Stimulated activated memory B cell treated with anti-CD40 and anti-IgM and Interleukin-4, amounts not matched to agents 10 μg/mL and 1 μg/mL and 100 μg/mL, for 72 hours (primary cell): ENCODE measurements around the gene SMC1B.

Experiments
- ATAC-seq: fragments of 150-1000 bp; cut with Tn5 transposase; 2 replicates; pipeline ENCODE4 v1.10.0; 2021
- H3K27ac Mint-ChIP-seq: one replicate; pipeline ENCODE4 v1.8.0; 2022; ENCODE audit warnings: mild to moderate bottlenecking, mixed read lengths
- H3K27me3 Mint-ChIP-seq: one replicate; pipeline ENCODE4 v1.8.0; 2022; ENCODE audit warnings: mixed read lengths
- H3K36me3 Mint-ChIP-seq: one replicate; pipeline ENCODE4 v1.8.0; 2022; ENCODE audit warnings: mixed read lengths
- H3K4me1 Mint-ChIP-seq: one replicate; pipeline ENCODE4 v1.8.0; 2022; ENCODE audit warnings: mixed read lengths
- H3K4me3 Mint-ChIP-seq: one replicate; pipeline ENCODE4 v1.8.0; 2022; ENCODE audit warnings: mild to moderate bottlenecking, moderate library complexity, mixed read lengths
- H3K9me3 Mint-ChIP-seq: one replicate; pipeline ENCODE4 v1.8.0; 2022; ENCODE audit warnings: mixed read lengths

The SMC1B gene

GRCh38 chr22:45429981-45430775 lies 16.8 kb upstream of the SMC1B start:
- ATAC-seq = no peak
- Mint-ChIP-seq H3K4me3 (no peak overlapping the region), H3K4me1 (peaks cover 22% of the 10 kb centered on the region), H3K9me3 (peaks cover 6% of the 10 kb centered on the region), H3K36me3 (peaks cover 7% of the 10 kb centered on the region), H3K27ac (no peak overlapping the region), H3K27me3 (peaks cover 34% of the 10 kb centered on the region)

GRCh38 chr22:45429424-45429823 lies 16.0 kb upstream of the SMC1B start:
- H3K27me3 Mint-ChIP-seq = peaks cover 34% of the 10 kb centered on the region
- H3K9me3 Mint-ChIP-seq = peaks cover 6% of the 10 kb centered on the region
- peaks cover 20% of the 10 kb centered on the region for H3K4me1 Mint-ChIP-seq
- no peak overlapping the region for H3K27ac Mint-ChIP-seq
- no peak for ATAC-seq
- peaks cover 7% of the 10 kb centered on the region for H3K36me3 Mint-ChIP-seq
- H3K4me3 Mint-ChIP-seq = no peak overlapping the region

DNA sequence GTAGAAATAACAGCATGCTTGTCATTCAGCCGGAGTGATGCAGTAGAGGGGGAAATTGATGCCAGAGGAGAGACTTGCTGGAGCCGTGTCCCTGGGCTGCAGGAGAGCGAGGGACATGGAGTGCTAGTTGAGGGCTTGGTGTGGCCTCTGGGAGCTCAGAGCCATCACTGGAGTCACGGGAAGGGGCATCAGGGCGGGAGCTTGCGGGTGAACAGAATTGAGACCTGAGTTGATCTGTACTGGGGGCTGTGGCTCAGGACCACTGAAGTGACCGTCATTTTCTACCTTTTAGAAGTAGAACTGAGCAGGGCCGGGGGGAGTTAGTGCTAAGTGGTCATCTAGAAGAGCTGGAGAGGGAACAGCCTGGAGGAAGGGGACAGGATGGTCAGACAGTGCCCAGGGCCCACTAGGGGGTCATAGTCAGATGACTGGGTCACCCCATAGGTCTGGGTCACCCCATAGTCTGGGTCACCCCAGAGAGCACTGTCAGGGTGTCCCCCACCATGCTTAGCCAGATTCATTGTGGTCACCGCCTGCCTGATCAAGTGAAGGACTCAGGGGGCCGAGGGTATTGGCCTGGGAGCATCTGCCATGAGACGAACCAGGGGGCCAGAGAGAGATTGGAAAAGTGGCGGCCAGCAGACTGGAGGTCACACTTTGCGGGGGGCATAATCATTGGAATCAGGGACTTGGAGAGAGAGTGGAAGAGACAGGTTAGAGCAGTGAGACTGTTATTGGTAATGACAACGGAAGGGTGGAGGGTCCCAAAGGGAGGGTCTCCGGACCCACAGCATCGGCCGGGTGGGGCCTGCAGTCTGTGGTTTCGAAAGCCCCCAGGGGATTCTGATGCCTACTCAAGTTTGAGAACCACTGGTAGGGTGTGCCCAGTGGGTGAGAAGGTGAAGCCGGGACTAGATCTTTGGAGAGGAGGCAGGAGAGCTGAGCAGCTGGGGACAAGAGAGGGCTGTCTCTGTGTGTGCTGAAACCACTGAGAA lies 15.3 kb upstream of the SMC1B start:
- H3K27ac Mint-ChIP-seq = peak overlapping the region; percentile 8
- peaks cover 7% of the 10 kb centered on the region for H3K36me3 Mint-ChIP-seq
- H3K4me3 Mint-ChIP-seq = no peak overlapping the region
- no peak for ATAC-seq
- peaks cover 6% of the 10 kb centered on the region for H3K9me3 Mint-ChIP-seq
- peaks cover 34% of the 10 kb centered on the region for H3K27me3 Mint-ChIP-seq
- peaks cover 20% of the 10 kb centered on the region for H3K4me1 Mint-ChIP-seq

- H3K36me3 Mint-ChIP-seq = peaks cover 7% of the 10 kb centered on the region
- no peak overlapping the region for H3K4me3 Mint-ChIP-seq
- peaks cover 20% of the 10 kb centered on the region for H3K4me1 Mint-ChIP-seq
- peaks cover 34% of the 10 kb centered on the region for H3K27me3 Mint-ChIP-seq
- H3K9me3 Mint-ChIP-seq = peaks cover 6% of the 10 kb centered on the region
- no peak overlapping the region for H3K27ac Mint-ChIP-seq
- no peak for ATAC-seq
Observed at GRCh38 chr22:45427114-45427513, 13.7 kb upstream of the SMC1B start.

GRCh38 chr22:45426387-45426786 lies 13.0 kb upstream of the SMC1B start:
- ATAC-seq = no peak
- H3K27ac Mint-ChIP-seq = no peak overlapping the region
- H3K36me3 Mint-ChIP-seq = peaks cover 7% of the 10 kb centered on the region
- peaks cover 34% of the 10 kb centered on the region for H3K27me3 Mint-ChIP-seq
- peaks cover 26% of the 10 kb centered on the region for H3K4me1 Mint-ChIP-seq
- peaks cover 6% of the 10 kb centered on the region for H3K9me3 Mint-ChIP-seq
- no peak overlapping the region for H3K4me3 Mint-ChIP-seq

DNA sequence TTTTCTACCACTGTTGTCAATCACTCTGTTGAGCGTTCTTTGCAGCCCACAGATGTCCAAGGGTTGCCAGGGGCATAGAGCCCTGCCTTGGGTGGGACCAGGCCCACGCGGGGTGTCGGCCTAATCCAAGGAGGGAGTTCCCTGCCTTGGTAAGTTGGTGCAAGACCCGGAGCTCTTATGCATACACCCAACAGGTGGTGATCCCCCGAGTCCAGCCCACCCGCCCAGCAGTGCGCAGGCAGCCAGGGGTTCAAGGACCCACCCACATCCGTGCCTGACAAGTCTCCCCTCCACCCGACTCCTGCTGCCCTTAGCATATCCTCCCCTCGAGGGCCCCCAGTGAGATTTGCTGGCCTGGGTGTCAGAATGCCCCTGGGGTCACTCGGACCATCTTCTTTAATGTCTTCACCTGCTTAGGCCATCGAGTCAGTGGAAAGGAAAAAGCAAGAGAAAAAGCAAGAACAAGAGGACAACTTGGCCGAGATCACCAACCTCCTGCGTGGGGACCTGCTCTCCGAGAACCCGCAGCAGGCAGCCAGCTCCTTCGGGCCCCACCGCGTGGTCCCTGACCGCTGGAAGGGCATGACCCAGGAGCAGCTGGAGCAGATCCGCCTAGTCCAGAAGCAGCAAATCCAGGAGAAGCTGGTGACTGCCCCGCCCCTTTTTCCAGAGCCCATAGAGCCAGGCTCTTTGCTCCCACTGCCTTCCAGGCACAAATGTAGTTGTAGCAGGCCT lies 12.3 kb upstream of the SMC1B start:
- H3K36me3 Mint-ChIP-seq = peaks cover 7% of the 10 kb centered on the region
- H3K27me3 Mint-ChIP-seq = peaks cover 34% of the 10 kb centered on the region
- ATAC-seq = no peak
- no peak overlapping the region for H3K27ac Mint-ChIP-seq
- peaks cover 6% of the 10 kb centered on the region for H3K9me3 Mint-ChIP-seq
- no peak overlapping the region for H3K4me3 Mint-ChIP-seq
- H3K4me1 Mint-ChIP-seq = peaks cover 26% of the 10 kb centered on the region

GRCh38 chr22:45425101-45425500 lies 11.7 kb upstream of the SMC1B start:
- Mint-ChIP-seq H3K36me3 (peaks cover 7% of the 10 kb centered on the region), H3K4me3 (no peak overlapping the region), H3K27ac (no peak overlapping the region), H3K9me3 (peaks cover 6% of the 10 kb centered on the region), H3K27me3 (peaks cover 34% of the 10 kb centered on the region), H3K4me1 (peaks cover 26% of the 10 kb centered on the region)
- ATAC-seq = no peak

DNA sequence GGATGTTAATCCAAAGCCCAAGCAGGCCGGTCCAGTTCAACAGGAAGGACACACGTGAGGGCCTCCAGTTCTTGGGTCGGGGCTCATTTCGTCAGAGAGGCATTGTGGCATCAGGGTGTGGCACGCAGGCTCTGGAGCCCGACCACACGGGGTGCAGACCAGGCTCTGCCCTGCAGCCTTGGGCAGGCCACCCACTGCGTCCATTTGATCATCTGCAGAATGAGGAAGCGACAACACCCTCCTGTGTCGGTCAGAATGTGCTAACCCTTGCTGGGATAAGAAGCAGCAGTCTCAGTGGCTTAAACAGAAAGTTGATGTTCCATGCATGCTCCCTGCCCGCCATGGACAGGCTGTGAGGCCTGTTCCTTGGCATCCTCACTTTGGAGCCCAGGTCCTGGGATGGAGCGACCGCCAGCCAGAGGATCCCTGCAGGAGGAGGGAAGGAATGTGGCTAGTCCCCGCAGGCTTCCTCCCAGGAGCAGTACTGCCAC lies 10.9 kb upstream of the SMC1B start:
- no peak for ATAC-seq
- peaks cover 6% of the 10 kb centered on the region for H3K9me3 Mint-ChIP-seq
- H3K27me3 Mint-ChIP-seq = peaks cover 33% of the 10 kb centered on the region
- peaks cover 22% of the 10 kb centered on the region for H3K4me1 Mint-ChIP-seq
- H3K27ac Mint-ChIP-seq = no peak overlapping the region
- H3K4me3 Mint-ChIP-seq = no peak overlapping the region
- H3K36me3 Mint-ChIP-seq = peaks cover 7% of the 10 kb centered on the region

DNA sequence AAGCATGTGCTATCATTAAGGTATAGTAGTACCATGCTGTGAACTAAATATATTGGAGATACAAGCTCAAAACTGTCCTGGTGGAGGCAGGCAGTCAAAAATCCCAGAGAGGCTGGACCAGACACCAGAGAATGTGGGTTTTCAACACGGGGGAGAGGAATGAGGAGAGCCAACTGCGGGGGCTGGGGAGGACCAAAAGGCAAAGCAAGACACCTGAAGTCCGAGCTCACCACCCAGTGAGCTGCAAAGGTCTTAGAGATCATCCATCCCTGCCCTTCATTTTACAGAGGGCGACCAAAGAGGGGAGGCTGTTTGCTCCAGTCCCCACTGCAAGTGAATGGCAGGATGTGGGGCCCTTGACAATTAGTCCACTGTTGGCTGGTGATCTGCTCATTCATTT lies 10.1 kb upstream of the SMC1B start:
- peaks cover 25% of the 10 kb centered on the region for H3K27me3 Mint-ChIP-seq
- H3K4me1 Mint-ChIP-seq = peaks cover 15% of the 10 kb centered on the region
- no peak overlapping the region for H3K4me3 Mint-ChIP-seq
- peaks cover 7% of the 10 kb centered on the region for H3K36me3 Mint-ChIP-seq
- H3K27ac Mint-ChIP-seq = no peak overlapping the region
- H3K9me3 Mint-ChIP-seq = peaks cover 6% of the 10 kb centered on the region
- ATAC-seq = no peak

DNA sequence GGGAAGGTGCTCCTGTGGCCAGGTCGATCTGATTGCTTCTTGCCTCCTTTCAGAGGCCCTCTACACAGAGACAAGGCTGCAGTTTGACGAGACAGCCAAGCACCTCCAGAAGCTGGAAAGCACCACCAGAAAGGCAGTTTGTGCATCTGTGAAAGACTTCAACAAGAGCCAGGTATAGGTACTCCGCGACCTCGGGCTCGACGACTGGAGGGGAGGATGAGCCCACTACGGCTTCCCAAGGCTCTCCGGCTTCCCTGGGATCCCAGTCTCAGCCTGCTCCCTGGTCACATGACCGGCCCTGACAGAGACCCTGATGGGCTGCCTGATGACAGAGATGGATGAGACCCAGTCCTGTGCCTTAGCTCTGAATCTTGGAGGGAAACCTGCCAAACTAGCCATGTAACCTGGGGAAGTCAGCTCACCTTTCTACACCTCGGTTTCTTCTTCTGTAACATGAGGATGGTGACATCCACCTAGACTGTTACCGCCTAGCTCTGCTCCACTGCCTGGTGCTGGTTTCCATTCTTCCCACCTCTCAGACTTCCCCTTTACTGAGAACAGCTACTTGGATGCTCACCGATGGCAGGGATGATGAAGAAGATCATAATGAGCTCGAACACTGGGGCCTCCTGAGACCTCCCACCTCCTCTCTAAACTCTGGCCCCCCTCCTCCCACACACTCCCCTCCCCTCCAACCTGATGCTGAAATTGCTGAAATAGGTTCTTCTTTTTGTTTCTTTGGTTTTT lies 9.0 kb upstream of the SMC1B start:
- peaks cover 6% of the 10 kb centered on the region for H3K4me1 Mint-ChIP-seq
- peaks cover 6% of the 10 kb centered on the region for H3K9me3 Mint-ChIP-seq
- H3K36me3 Mint-ChIP-seq = peaks cover 7% of the 10 kb centered on the region
- H3K4me3 Mint-ChIP-seq = no peak overlapping the region
- ATAC-seq = no peak
- no peak overlapping the region for H3K27ac Mint-ChIP-seq
- H3K27me3 Mint-ChIP-seq = peaks cover 14% of the 10 kb centered on the region

- H3K4me1 Mint-ChIP-seq = peaks cover 6% of the 10 kb centered on the region
- peaks cover 2% of the 10 kb centered on the region for H3K9me3 Mint-ChIP-seq
- H3K36me3 Mint-ChIP-seq = peaks cover 4% of the 10 kb centered on the region
- peaks cover 6% of the 10 kb centered on the region for H3K27me3 Mint-ChIP-seq
- no peak overlapping the region for H3K4me3 Mint-ChIP-seq
- H3K27ac Mint-ChIP-seq = no peak overlapping the region
- no peak for ATAC-seq
Observed at GRCh38 chr22:45421349-45422055, 8.1 kb upstream of the SMC1B start.

GRCh38 chr22:45420539-45420938 lies 7.1 kb upstream of the SMC1B start:
- Mint-ChIP-seq H3K4me3 (no peak overlapping the region), H3K9me3 (no peaks in the 10 kb centered on the region), H3K4me1 (peaks cover 6% of the 10 kb centered on the region)

DNA sequence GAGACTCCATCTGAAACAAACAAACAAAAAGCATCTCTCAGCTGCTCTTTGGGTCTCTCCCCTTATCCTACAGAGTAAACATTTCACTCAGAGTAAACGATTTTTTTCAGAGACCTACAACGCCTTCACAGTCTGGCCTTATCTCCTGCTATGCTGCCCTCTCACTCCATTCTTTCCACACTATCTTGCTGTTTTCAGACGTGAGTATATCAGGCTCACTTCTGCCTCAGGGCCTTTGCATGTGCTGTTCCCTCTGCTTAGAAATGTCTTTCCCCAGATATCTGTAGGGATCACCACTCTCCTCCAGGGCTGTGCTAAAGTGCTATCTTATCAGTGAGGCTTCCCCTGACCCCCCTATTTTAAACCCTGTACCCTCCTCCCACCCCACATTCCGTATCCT lies 6.6 kb upstream of the SMC1B start:
- no peaks in the 10 kb centered on the region for H3K27me3 Mint-ChIP-seq
- no peaks in the 10 kb centered on the region for H3K36me3 Mint-ChIP-seq
- no peaks in the 10 kb centered on the region for H3K9me3 Mint-ChIP-seq
- no peak overlapping the region for H3K4me3 Mint-ChIP-seq
- H3K27ac Mint-ChIP-seq = no peak overlapping the region
- H3K4me1 Mint-ChIP-seq = peaks cover 6% of the 10 kb centered on the region
- no peak for ATAC-seq

More at GRCh38 chr22:45420539-45420938, 7.1 kb upstream of the SMC1B start:
- Mint-ChIP-seq H3K27ac (no peak overlapping the region), H3K36me3 (no peaks in the 10 kb centered on the region), H3K27me3 (no peaks in the 10 kb centered on the region)
- ATAC-seq = no peak

- ATAC-seq = no peak
- Mint-ChIP-seq H3K9me3 (no peaks in the 10 kb centered on the region), H3K27ac (no peak overlapping the region), H3K27me3 (peaks cover 4% of the 10 kb centered on the region), H3K36me3 (no peaks in the 10 kb centered on the region), H3K4me1 (peaks cover 9% of the 10 kb centered on the region), H3K4me3 (no peak overlapping the region)
Observed at GRCh38 chr22:45418770-45419138, 5.4 kb upstream of the SMC1B start.
